A549 (cell line): Measurements from ENCODE around the gene MT1F.

Source experiments
- ATOH8 ChIP-seq: fragments of 250-450 bp; sonication (Bioruptor Pico); IDR thresholded peaks from 2 replicates; pipeline ENCODE4 v1.5.0; 2020; ENCODE audit warnings: low read depth, mild to moderate bottlenecking, moderate library complexity
- CHD2 ChIP-seq: fragments of 150-350 bp; IDR thresholded peaks from 2 replicates; pipeline ENCODE4 v1.6.1; 2014; ENCODE audit warnings: low read length; ENCODE audit not compliant: partially characterized antibody
- CTCF ChIP-seq: fragments of >200 bp; sonication (Bioruptor Twin); formaldehyde crosslinking; IDR thresholded peaks from 3 replicates; pipeline ENCODE4 v1.5.1; 2016
- E2F6 ChIP-seq: IDR thresholded peaks from 2 replicates; pipeline ENCODE4 v1.6.1; 2012; ENCODE audit warnings: low read depth, borderline replicate concordance
- EP300 ChIP-seq, 2 experiments: fragments of >200 bp; sonication (Bioruptor Twin); formaldehyde crosslinking; IDR thresholded peaks; 2 replicates in 1 of 2; 3 replicates in 1 of 2; pipeline ENCODE4 v1.6.1; 2016 to 2017
- FOSL2 ChIP-seq, 2 experiments: fragments of 450-650 bp in 1 of 2; fragments of >200 bp in 1 of 2; sonication (Bioruptor Twin) in 1 of 2; formaldehyde crosslinking; IDR thresholded peaks; 2 replicates each; pipeline versions ENCODE4 v1.5.0 to v1.6.1; 2016 to 2020; ENCODE audit warnings: mild to moderate bottlenecking in 1 of 2, moderate library complexity in 1 of 2
- HMGXB4 ChIP-seq: fragments of 250-450 bp; sonication (Bioruptor Pico); IDR thresholded peaks from 2 replicates; pipeline ENCODE4 v1.5.0; 2021; ENCODE audit warnings: mild to moderate bottlenecking, moderate library complexity, borderline replicate concordance
- JUN ChIP-seq, 2 experiments: fragments of >200 bp; sonication (Bioruptor Twin); formaldehyde crosslinking; IDR thresholded peaks; 2 replicates in 1 of 2; 3 replicates in 1 of 2; pipeline ENCODE4 v1.6.1; 2016 to 2017
- KDM1A ChIP-seq: fragments of 200-600 bp; sonication (generic); IDR thresholded peaks from 2 replicates; pipeline ENCODE4 v1.6.1; 2016; ENCODE audit warnings: low read depth, mild to moderate bottlenecking
- MAX ChIP-seq: IDR thresholded peaks from 2 replicates; pipeline ENCODE4 v1.6.1; 2012
- POLR2A ChIP-seq: IDR thresholded peaks from 2 replicates; pipeline ENCODE4 v1.6.1; 2012; ENCODE audit warnings: mild to moderate bottlenecking, low read length
- POLR2AphosphoS2 ChIP-seq: conservative IDR thresholded peaks from 2 replicates; pipeline ENCODE4 v1.6.1; 2012; ENCODE audit warnings: low read length, improper control_type of control experiment, inconsistent platforms
- RNF2 ChIP-seq: fragments of 200-600 bp; sonication (generic); IDR thresholded peaks from 2 replicates; pipeline ENCODE4 v1.6.1; 2016; ENCODE audit warnings: low read depth, mild to moderate bottlenecking, antibody characterized with exemption, moderate library complexity, borderline replicate concordance

- TF ChIP-seq CHD2 = no peak
- TF ChIP-seq CTCF = no peak
- TF ChIP-seq KDM1A = no peak
- no peak for TF ChIP-seq EP300 (IDR thresholded peaks at IDR 0.05)
- peak; percentile 75 for TF ChIP-seq POLR2A
- no peak for TF ChIP-seq HMGXB4 (CRISPR knock-in tag)
- TF ChIP-seq POLR2AphosphoS2 = no peak
- no peak for TF ChIP-seq RNF2
- peak; percentile 84 for TF ChIP-seq MAX
- peak; percentile 52; the same call in 1 of the 2 replicates for TF ChIP-seq E2F6
- TF ChIP-seq ATOH8 = no peak
- peak; percentile 85 to 87 for TF ChIP-seq JUN (IDR thresholded peaks at IDR 0.05)
- no peak for TF ChIP-seq FOSL2 (IDR thresholded peaks at IDR 0.05)
- no peak for TF ChIP-seq FOSL2 (CRISPR knock-in tag; IDR thresholded peaks at IDR 0.05)
Observed at GRCh38 chr16:56681939-56682702, 24.4 kb downstream of the MT1F start, which contains the start of gene MT1X.
